ENCODE data around the gene MLN. TPM values are rescaled to one million over a fixed set of nuclear protein-coding genes. Genes with fewer than 3 reads are reported as not detected.
A peak's percentile ranks its signal among the peaks of the same experiment; 100 is the strongest.

MLN gene
- total RNA-seq, result not detected

- DNase-seq (ENCODE audit: low spot score) (no peak), ATAC-seq (no peak)
Measured at GRCh38 chr6:33803571-33804053, at the start of gene MLN. Gene MLN, minus strand, starts transcription at chr6:33804003. Its CDS starts 2,840 bp downstream, at chr6:33801163.

DNA sequence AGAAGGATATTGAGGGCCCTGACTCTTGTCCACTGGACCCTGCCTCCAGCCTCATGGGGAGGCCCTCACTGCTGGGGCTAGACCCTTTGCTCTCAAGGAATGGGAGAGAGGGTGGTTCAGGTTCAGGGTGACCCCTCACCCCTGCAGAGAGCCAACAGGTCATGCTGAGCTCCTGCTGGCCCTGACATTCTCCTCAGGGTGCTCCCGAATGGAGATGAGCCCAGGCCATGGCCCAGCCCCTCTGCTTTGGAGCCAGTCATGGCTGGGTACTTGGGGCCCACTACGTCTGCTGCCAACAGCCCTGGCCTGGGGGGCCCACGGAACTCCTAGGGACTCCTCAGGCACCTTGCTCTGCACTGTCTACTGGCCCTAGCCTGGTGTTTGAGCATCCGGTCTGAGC lies 49.2 kb upstream of the MLN start:
- no peak for DNase-seq (ENCODE audit: low spot score)
- no peak for ATAC-seq

GRCh38 chr6:33851959-33852358 lies 48.2 kb upstream of the MLN start:
- ATAC-seq, result peak; percentile 83
- DNase-seq (ENCODE audit: low spot score), result no peak

DNA sequence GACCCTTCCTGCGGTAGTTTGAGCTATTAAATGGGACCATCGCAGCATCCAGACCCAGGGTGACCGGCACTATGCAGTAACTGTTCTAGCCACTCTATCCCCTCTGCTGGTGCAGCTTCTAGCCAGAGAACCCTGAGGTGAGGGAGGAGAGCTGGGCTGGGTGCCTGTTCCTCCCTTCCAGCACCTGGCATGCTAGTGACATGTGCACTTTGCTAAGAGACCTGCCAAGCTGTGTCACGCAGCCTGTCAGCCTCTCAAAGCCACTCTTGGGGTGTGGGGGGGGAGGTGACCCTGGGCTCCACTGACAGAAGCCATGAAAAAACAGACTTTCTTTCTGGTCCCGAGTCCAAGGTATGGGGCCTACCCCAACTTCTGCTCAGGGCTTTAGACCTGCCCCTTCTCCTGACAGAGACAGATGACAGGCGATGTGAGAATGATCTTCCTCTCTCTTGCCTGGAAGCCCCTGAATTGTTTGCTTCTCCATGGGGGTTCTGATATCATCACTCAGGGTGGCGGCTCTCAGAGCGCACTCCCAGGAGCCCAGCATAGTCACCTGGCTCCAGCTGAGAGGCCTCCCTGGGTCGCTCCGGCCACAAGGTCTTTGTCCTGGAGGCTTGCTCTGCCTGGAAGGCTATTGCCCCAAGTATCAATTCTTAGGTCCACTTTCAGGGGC lies 47.2 kb upstream of the MLN start:
- ATAC-seq, result no peak
- DNase-seq (ENCODE audit: low spot score), result no peak

- ATAC-seq (no peak), DNase-seq (ENCODE audit: low spot score) (no peak)
Measured at GRCh38 chr6:33850296-33850695, 46.5 kb upstream of the MLN start.

- ATAC-seq (no peak), DNase-seq (ENCODE audit: low spot score) (no peak)
Measured at GRCh38 chr6:33849500-33850075, 45.8 kb upstream of the MLN start.

DNA sequence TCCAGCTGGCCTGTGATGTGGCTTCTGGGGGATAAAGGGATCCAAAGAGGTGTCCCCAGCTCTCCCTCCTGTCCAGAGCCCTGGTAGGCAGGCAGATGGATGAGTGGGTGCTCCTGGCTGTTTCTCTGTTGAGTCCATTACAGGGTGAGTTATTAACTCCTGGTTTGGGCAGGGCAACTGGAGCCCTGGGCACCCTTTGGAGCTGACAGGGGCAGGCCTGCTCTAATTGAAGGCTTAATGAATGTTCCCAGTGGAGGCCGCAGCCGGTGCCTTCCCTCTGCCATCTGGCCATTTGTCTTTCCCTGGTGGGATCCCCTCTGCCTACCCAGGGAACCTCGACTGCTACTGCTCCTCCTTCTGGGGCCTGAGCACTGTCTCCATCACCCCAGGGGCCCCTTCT lies 44.7 kb upstream of the MLN start:
- ATAC-seq, result no peak
- no peak for DNase-seq (ENCODE audit: low spot score)

GRCh38 chr6:33847867-33848266 lies 44.1 kb upstream of the MLN start:
- DNase-seq (ENCODE audit: low spot score), result no peak
- no peak for ATAC-seq

DNA sequence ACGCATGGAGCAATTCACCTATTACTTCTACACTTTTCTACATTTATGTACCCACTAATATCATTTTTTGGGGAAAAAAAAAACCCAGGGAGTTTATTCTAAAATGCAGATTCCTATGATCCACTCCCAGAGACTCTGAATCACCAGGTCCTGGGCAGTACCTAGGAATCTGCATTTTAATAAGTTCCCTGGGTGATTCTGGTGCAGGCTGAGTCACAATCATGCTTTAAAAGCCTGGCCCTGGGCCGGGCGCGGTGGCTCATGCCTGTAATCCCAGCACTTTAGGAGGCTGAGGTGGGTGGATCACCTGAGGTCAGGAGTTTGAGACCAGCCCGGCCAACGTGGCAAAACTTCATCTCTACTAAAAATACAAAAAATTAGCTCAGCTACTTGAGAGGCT lies 43.3 kb upstream of the MLN start:
- no peak for DNase-seq (ENCODE audit: low spot score)
- no peak for ATAC-seq

GRCh38 chr6:33846226-33846625 lies 42.4 kb upstream of the MLN start:
- DNase-seq (ENCODE audit: low spot score), result no peak
- ATAC-seq, result no peak

DNA sequence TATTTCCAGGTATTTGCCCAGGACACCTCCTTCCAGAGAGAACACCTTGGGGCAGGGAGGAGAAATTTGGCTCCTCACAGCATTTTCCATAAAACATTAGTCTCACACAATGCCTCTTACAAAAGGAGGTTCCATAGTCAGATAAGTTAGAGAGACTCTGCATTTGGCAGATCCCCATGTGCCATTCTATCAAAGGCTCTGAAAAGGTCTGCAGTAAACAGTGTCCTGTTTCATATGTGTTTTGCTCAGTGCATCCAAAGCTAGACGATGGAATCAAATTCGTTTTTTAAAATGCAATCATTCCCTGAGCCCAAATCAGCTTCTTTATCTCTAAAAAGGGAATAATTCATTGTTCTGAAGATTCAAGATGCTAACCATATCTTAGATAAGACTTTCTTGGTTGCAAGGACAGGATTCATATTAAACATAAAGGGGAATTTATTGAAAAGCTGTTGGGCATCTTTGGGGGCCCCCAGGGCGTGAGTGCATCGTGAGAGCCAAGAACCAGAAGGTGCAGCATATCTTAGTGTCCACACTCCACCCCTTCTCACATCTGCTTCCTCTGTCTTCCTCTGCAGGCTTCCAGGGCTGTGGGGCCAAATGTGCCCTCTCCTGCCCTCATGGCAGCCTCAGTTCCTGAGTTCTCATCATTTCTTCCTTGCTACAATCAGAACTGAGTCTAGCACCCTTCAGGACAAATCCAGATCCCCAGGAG lies 41.4 kb upstream of the MLN start:
- DNase-seq (ENCODE audit: low spot score), result no peak
- ATAC-seq, result no peak

DNA sequence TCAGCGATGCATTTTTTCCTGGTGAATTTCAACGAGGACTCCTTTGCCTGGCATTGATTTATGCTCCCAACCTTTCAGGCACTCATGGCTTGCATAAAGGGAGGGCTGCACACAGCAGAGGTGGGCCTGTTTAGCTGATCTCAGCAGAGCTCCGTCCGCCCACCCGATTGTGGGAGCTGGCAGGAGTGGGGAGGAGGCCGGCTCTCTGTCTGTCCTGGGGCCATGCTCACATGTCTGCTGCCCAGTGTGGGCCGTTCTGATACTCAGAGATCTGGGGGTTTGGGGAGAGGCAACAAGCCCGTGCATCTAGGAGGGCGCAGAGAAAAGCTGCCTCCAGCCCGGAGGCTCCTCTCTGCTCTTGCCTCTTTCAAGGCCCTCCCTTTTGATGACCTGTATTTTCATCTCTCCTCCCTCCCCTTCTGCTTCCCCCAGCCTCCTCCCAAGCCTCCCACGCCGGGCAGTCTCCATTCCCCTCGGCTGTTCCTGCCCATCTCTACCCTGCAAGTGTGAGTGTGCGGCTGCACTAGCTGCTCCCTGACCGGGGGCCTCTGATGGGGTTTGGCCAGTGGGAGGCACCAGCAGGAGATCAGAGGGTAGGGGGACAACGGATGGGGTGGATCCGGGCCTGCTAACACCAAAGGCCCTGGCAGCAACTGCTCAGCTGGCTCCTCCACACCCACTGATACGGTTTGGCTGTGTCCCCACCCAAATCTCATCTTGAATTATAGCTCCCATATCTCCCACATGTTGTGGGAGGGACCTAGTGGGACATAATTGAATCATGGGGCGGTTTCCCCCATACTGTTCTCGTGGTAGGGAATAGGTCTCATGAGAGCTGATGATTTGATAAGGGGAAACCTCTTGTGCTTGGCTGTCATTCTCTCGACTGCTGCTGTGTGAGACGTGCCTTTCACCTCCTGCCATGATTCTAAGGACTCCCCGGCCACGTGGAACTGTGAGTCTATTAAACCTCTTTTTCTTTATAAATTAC lies 39.6 kb upstream of the MLN start:
- no peak for ATAC-seq
- DNase-seq (ENCODE audit: low spot score), result no peak

GRCh38 chr6:33841868-33842267 lies 38.1 kb upstream of the MLN start:
- ATAC-seq (no peak), DNase-seq (ENCODE audit: low spot score) (no peak)

GRCh38 chr6:33841070-33841469 lies 37.3 kb upstream of the MLN start:
- DNase-seq (ENCODE audit: low spot score) (no peak), ATAC-seq (no peak)

GRCh38 chr6:33840048-33840926 lies 36.5 kb upstream of the MLN start:
- ATAC-seq (peak; percentile 73), DNase-seq (ENCODE audit: low spot score) (no peak)

DNA sequence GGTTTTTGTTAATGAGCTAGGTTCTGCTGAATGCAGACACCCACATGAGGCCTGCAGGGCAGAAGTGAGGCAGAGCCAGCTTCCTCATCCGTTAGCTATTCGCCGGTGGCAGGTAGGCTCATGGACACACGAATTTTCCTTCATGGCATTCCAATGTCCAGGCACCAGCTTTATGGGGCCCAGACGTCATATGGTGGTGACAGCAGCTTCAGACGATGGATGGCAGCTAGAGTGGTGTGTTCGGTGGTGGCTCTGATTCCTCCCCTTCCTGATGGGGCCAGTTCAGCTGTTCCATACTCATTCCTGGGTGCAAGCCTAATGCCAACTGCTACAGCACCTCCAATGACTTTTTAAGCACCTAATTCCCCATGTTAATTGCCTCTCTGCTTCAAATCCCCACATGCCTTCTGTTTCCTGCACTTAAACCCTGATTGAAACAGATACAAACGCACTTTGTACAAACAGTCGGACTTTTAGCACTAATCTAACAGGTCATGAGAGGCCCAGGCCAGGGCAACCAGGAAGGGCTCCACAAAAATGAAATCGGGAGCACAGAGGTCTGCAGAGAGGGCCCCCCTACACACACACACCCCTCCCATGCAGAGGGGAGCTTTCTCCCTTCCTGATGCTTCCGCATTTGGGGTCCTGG lies 35.7 kb upstream of the MLN start:
- DNase-seq (ENCODE audit: low spot score) (no peak), ATAC-seq (no peak)

DNA sequence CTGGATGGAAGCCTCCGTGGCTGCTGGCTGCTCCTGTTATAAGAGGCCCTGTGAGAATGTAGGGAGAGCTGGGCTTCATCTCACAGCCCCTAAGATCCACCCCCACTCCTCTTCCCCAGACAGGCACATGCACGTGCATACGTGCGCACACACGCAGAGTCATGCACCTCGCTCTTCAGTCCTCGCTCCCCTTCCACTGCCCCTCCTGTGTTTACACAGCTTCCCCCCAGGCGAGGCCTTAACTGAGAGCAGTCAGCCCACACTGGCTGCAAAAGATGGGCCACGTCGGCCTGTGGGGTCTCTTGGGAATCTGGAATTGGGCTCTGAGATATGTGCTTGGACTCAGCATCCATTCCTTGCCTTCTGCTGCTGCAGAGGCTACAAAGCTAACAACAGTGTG lies 35.2 kb upstream of the MLN start:
- no peak for ATAC-seq
- no peak for DNase-seq (ENCODE audit: low spot score)

DNA sequence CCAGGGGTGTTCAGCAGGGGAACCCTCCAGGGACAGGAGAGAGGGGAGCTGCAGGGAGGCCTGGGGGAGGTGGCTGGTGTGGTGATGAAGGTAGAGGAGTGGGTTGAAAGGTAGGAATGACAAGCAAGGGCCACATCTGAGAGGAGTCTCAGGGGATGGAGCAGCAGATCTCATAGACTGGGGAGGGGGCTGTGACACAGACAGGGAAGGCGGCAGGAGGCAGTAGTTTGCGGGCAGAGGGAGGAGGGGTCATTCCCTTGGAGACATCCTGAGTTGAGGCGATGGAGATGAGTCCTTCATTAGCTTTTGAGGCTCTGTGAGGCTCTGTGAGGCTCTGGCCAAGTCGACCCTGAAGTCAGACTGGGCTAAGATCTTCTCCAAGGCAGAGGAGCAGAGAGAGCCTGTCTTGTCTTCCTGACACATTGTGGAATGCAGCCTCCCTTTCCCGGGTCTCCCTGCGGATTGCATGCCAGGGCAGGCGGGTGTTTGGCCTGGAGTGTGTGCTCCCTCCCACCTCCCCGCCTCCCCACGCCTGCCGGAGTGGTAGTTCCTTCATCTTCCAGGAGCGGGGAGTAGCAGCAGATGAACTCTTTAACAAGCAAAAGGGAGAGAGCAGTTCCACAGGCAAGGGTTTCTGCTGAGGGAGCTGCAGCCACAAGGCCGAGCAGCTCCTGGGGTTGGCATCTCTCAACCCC lies 34.3 kb upstream of the MLN start:
- no peak for ATAC-seq
- DNase-seq (ENCODE audit: low spot score), result no peak

All from left lobe of liver (tissue), 2 donors.